SW 1271 (cell line): ENCODE measurements around the gene SGCG.
"Not testable (repeated sequence)": the region's sequence is repeated elsewhere in the genome, so short reads cannot be mapped to it uniquely, and the experiment has no call there.

ENCODE experiments used
- DNase-seq, 2 experiments: peaks; one replicate each; lab custom pipeline; 2025; lab: John Stamatoyannopoulos, UW

Gene SGCG

GRCh38 chr13:23180711-23181110 is at the start of gene SGCG:
Gene SGCG, plus strand, starts transcription at chr13:23180979. Its CDS starts 22,716 bp downstream, at chr13:23203695.
- DNase-seq = no peak

DNA sequence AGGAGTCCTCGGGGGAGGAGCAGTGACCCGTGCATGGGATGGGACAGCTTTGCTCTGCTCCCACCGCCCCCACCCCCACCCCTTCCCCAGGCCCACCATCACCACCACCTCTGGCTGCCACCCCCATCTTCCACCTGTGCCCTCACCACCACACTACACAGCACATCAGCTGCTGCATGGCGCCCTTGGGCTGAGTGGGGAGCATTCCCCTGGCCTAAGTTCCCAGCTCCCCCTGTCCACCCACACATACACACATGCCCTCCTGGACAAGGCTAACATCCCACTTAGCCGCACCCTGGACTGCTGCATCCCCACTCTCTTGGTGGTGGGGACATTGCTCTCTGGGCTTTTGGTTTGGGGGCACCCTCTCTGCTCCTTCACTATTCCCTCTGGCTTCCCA is 46.2 kb upstream of the SGCG start:
- no peak for DNase-seq

DNA sequence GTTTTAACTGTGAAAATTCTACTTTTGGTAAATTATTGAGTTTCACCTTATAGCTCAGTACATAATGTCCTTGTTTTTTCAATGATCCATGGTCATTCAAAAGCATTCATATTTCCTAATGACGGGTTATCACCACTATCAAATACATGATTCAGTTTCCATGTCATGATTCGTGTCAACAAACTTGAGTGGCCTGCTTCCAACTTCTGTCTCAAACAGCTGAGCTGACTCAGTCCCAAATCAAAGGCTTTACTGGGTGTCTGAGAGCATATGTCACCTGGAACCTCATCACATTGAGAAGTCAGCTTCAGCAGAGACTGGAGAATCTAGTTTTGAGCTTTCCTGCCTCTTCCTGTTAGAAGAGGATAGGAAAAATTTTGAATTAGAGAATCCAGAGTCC is 40.3 kb upstream of the SGCG start:
- no peak for DNase-seq

DNA sequence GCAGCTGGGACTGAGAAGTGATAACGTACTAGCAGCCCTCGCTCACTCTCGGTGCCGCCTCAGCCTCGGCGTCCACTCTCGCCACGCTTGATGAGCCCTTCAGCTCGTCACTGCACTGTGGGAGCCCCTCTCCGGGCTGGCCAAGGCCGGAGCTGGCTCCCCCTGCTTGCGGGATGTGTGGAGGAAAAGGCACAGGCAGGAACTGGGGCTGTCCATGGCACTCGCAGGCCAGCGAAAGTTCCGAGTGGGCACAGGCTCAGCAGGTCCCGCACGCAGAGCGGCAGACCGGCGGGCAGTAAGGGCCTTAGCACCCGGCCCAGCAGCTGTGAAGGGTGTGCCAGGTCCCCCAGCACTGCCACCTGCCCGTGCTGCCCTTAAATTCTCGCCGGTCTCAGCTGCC is 38.8 kb upstream of the SGCG start:
- no peak for DNase-seq

DNA sequence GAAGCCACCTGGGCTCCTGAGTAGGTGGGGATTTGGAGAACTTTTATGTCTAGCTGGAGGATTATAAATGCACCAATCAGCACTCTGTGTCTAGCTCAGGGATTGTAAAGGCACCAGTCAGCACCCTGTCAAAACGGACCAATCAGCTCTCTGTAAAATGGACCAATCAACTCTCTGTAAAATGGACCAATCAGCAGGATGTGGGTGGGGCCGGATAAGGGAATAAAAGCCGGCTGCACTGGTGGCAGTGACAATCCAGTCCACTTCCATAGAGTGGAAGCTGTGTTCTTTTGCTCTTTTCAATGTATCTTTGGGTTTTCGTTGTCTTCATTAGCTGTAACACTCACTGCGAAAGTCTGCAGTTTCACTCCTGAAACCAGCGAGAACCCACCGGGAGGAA is 38.2 kb upstream of the SGCG start:
- not testable (repeated sequence) for DNase-seq

- no peak for DNase-seq
These were observed 36.3 kb upstream of the SGCG start for GRCh38 chr13:23144431-23144830.

- DNase-seq = no peak
These were observed 34.8 kb upstream of the SGCG start for GRCh38 chr13:23146006-23146405.

DNA sequence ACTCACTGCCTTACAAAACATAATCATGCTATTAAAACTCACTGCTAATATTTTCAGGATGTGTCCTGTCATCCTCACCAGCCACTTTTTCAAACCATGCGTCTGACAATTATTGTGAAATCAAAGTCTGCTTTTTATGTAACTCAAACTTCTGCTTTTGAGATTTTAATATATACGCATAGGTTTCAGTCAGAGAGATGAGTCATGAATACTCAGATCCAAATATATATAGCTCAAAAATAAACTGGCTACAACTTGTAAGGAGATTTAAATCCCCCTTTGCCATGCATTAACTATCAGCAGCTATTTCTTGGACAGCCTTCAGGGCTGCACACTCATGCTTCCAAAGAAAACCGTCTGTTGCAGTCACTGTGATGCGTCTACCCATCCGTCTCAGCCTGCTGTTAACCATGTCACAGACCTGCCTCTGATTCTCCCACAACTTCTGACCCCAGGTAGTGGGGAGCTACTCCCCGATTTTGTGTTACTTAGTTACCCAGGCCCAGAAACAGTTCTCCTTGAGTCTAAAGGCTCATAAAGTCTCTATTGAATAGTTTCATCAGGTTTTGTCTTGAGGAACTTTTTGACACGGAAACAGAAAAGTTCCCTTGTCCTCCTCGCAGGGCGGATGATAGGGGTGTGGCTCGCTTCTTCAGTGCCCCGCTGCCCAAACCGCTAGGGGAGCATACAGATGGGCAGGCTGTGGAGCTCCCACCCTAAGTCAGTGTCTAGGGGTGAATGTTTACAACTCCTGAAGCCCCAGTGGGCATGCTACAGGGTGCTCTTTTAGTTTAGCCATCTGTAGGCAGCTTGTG is 33.8 kb upstream of the SGCG start:
- DNase-seq = no peak

DNA sequence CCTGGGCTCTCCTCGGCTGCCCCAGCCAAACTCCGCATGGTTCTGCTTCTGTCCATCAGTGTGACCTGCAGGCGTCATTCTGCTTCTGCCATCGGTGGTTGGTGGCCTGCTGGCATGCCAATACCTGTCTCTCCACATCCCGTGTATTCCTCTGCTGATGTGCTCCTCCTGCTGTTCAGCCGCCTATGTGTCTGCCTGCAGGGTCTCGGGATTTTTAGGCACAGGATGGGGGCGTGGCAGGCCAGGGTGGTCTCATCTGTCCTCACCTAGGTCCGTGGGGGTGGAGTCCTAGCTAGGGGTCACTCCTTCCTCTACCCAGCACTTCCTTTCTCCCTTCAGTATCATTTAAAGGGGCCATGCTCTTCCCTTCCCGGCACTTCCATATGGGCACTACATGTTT is 33.0 kb upstream of the SGCG start:
- no peak for DNase-seq

GRCh38 chr13:23157781-23158180 is 23.0 kb upstream of the SGCG start:
- no peak for DNase-seq

DNA sequence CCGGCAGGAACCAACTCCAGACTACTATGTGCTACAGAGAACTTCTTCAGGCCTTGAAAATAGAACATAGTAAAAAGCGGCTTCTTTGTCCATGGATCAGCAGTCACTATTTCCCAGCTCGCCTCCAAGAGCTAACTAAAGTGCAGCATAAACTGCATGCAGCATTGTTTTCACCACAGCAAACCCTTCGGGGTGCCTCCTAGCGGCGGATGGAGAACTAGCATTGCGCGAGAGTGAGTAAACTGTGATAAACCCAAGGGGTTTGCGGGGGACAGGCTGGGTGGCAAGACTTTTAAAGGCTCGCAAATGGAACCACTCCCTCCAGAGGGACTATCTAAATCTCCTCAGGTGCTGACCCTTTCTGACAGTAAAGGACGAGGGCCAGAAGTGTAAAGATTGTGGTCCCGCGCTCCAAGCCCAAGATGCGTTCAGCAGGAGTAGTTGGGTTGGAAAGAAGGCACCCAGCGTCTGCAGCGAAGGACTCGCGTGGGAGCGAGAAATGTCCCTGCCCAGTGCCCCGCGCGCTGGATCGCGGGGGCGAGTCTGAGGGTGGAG is 21.5 kb upstream of the SGCG start:
- DNase-seq = no peak

DNA sequence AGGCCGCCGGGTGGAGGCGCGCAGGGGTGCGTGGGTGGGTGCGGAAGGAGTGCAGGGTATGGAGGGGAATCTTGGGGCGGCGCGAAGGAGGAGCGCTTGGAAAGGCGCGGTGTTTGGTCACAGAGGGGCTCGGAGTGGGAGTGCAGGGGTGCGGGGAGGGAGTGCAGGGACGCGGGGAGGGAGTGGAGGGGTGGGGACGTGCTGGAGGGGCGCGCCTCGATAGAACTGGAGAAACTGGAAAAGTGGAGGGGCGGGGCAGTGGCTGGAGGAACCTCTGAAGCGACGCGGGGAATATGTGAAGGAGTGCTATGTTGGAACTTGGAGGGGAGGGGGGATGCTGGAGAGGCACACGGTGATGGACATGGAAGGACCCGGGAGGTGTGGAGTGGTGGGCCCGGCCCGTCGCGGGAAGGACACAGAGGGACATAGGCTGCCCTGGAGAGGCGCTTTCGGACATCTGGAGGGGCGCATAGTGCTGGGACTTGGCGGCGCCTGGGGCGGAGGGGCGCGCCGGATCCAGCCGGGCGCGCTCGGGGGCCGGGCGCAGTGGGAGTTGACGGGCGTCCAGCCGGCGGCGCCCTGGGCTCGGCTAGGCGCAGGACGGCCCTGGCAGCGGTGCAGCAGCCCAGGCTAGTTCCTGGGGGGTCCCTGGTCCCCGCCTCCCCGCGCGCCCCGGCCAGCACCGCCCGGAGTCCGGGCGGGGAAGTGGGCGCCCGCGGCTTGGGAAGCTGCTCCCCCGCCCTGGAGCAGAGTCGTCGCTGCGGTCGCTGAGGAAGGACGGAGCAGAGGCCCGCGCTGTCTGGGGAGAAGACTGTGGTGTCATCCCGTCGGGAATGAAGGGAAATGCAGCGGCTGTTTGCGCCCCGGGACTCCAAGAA is 20.8 kb upstream of the SGCG start:
- DNase-seq = no peak

GRCh38 chr13:23160638-23161480 is 19.9 kb upstream of the SGCG start:
- no peak for DNase-seq

GRCh38 chr13:23161481-23161825 is 19.3 kb upstream of the SGCG start:
- DNase-seq = no peak

- peak in 1 of 2 experiments; percentile 4 for DNase-seq
These were observed 4.9 kb upstream of the SGCG start for GRCh38 chr13:23175920-23176319.

DNA sequence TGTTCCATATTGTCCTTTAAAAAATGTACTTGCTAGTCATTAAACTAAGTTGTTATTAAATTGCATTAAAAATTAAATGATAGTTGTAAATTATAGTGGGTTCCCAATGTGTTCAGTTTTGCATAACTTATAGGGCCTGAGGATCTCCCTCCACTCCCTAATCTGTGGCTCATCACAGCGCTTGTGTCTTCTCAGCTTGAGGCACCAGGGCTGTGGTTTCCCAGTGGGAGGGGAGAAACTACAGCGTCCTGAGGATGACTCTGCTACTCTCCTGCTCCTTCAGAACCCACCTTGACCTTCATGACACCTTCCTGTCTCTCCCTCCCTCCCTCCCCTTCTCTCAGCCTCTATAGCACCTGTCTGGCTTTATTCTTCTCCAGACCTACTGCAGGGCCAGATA is 1.4 kb downstream of the SGCG start:
- DNase-seq = no peak

- DNase-seq = no peak
These were observed 2.5 kb downstream of the SGCG start for GRCh38 chr13:23183292-23183691.

DNA sequence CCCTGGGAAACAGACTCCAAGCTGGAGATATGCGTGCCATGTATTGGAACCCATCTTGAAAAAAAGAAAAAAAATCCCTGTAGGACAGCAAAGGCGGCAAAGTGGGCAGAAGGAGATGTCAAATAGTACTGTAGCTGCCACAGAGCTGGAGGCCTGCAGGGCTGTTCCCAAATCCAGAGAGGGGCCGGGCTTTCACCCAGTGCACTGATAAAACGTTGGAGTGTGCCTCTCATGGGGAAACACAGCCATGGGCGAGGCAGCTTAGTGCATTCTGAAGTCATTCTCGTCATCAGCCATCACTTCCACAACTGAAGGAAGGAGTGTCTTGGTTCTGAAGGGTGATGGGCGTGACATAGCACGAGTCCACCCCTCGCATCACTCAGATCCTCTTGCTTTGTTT is 4.8 kb downstream of the SGCG start:
- no peak for DNase-seq

DNA sequence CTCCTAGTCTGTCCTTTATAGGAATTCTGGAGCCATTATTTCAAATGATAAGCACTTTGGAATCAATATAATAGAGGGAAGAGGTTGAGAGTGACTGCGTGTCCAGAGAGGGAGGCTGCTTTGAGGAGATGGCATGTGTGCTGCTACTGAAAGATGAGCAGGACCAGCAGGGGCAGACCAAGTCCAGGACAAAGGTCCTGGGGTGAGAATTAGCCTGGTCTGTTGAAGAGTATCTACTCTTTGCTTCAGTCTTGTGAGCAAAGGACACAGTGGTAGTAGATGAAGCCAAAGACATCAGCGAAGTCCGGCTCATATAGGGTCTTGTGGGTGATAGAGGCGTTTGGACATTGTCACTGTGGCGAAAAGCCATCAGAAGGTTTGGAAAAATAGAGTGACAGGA is 21.1 kb downstream of the SGCG start:
- no peak for DNase-seq

- DNase-seq = no peak
These were observed 21.6 kb downstream of the SGCG start for GRCh38 chr13:23202383-23202782.

- no peak for DNase-seq
These were observed 22.7 kb downstream of the SGCG start for GRCh38 chr13:23203516-23203915.

- no peak for DNase-seq
These were observed 25.0 kb downstream of the SGCG start for GRCh38 chr13:23205807-23206206.
